Lower lobe of right lung (tissue), 2 donors: ENCODE measurements around the gene NLRX1. TPM values are rescaled to one million over a fixed set of nuclear protein-coding genes. Genes with fewer than 3 reads are reported as not detected.
A peak's percentile ranks its signal among the peaks of the same experiment; 100 is the strongest.
"Not testable (repeated sequence)": the region's sequence is repeated elsewhere in the genome, so short reads cannot be mapped to it uniquely, and the experiment has no call there.

ENCODE experiments used
- ATAC-seq, 2 donors: fragments of 200-7000 bp; cut with Tn5 transposase; one replicate each; pipeline ENCODE4 v1.9.1; 2020 to 2022; ENCODE audit warnings: mild to moderate bottlenecking in 2 of 2, moderate library complexity in 2 of 2
- DNase-seq: peaks from one replicate; pipeline ENCODE4 v3.0.0-alpha.2; 2020
- H3K27ac ChIP-seq: fragments of 200-600 bp; one replicate; pipeline ENCODE4 v1.8.0; 2022
- H3K27me3 ChIP-seq: fragments of 200-600 bp; one replicate; pipeline ENCODE4 v1.8.0; 2022; ENCODE audit warnings: low read depth
- H3K36me3 ChIP-seq: fragments of 200-600 bp; one replicate; pipeline ENCODE4 v1.8.0; 2022; ENCODE audit warnings: mild to moderate bottlenecking
- H3K4me1 ChIP-seq: fragments of 200-600 bp; one replicate; pipeline ENCODE4 v1.8.0; 2022
- H3K4me3 ChIP-seq: fragments of 200-600 bp; one replicate; pipeline ENCODE4 v1.8.0; 2022; ENCODE audit warnings: mild to moderate bottlenecking
- H3K9me3 ChIP-seq: fragments of 200-600 bp; one replicate; pipeline ENCODE4 v1.8.0; 2022
- CTCF ChIP-seq: fragments of 200-600 bp; IDR thresholded peaks from one replicate; pipeline ENCODE4 v1.8.0; 2022; ENCODE audit warnings: antibody characterized with exemption, mild to moderate bottlenecking
- intact Hi-C: fragments of 100-400 bp; cut with DNase I; formaldehyde crosslinking; loops from one replicate; pipeline ENCODE4 v1.11.0; 2022
- total RNA-seq: library from RNA; stranded (reverse); fragmentation: NEBNext Ultra II Directional; extraction: Animal tissue kit (Norgen Biotek cat#: 25700); gene quantifications from one replicate; pipeline ENCODE4 v1.2.1, GENCODE V29; 2021
- donor health status: DM: no; HTN: yes; CAD: no; lungs with severe emphysema.

Gene NLRX1
- total RNA-seq, 1 donor from 2014 or later: 16.5 TPM

DNA sequence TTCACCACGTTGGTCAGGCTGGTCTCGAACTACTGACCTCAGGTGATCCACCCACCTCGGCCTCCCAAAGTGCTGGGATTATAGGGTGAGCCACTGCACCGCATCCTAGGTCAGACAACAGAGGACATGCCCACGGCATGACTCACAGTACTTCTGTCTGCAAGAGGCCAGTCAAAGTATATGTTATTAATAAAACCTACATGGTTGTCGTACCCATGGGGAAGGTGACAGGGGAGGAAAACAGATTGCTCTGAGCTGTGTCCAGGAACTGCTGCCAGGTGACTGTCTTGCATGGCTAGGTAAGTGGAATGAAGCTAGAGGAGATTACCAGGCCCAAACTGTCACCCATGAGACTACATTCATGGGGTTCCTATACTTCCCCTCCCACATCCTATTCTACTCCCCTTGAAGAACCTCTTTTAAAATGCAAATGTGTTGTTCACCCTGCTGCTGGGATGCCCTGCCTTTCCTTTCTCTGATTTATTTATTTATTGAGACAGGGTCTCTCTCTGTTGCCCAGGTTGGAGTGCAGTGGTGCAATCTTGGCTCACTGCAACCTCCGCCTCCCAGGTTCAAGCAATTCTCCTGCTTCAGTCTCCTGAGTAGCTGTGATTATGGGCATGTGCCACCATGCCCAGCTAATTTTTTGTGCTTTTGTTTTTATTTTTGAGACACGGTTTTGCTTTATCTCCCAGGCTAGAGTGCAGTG lies 2.0 kb upstream of the NLRX1 start:
- peak; percentile 6 for DNase-seq
- H3K4me1 ChIP-seq: peaks cover 10% of the 10 kb centered on the region
- intact Hi-C loops: no loop called here
- no peak overlapping the region for H3K27ac ChIP-seq
- H3K9me3 ChIP-seq: no peaks in the 10 kb centered on the region
- no peak for TF ChIP-seq CTCF
- H3K4me3 ChIP-seq: no peak overlapping the region
- H3K36me3 ChIP-seq: no peaks in the 10 kb centered on the region
- H3K27me3 ChIP-seq: no peaks in the 10 kb centered on the region
- no peak for ATAC-seq

- H3K4me3 ChIP-seq, ATAC-seq, intact Hi-C loops, H3K27me3 ChIP-seq, H3K27ac ChIP-seq, H3K9me3 ChIP-seq, H3K36me3 ChIP-seq: not testable (repeated sequence)
- peak; percentile 4 for DNase-seq
- H3K4me1 ChIP-seq: peaks cover 10% of the 10 kb centered on the region
Measured at GRCh38 chr11:119167077-119167458, 1.5 kb upstream of the NLRX1 start.

DNA sequence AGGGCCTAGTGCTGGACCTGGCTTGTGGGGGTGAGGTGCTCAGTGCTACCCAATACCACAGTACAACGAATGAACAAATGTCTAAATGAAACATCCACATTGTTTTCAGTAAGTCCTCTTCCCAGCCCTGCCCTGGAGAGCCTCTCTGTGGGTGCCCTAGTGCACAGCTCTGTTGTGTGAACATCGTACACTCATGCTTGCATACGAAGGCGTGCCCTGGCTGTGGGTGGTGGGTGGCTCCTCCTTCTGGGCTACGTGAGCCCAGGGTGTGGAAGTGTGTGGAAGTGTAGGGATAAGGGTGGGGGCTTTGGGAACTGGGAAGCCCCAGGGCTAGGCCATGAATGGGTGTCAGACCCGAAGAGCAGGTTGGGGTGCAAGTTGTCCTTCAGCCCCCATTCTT lies 592 bp upstream of the NLRX1 start:
- DNase-seq: no peak
- peak in 1 of 2 donors; percentile 15 for ATAC-seq
- no peaks in the 10 kb centered on the region for H3K9me3 ChIP-seq
- peak overlapping the region; percentile 90 for H3K4me3 ChIP-seq
- intact Hi-C loops: no loop called here
- H3K36me3 ChIP-seq: peaks cover 1% of the 10 kb centered on the region
- no peaks in the 10 kb centered on the region for H3K27me3 ChIP-seq
- no peak for TF ChIP-seq CTCF
- peaks cover 10% of the 10 kb centered on the region for H3K4me1 ChIP-seq
- H3K27ac ChIP-seq: no peak overlapping the region

GRCh38 chr11:119169282-119169719 lies 776 bp downstream of the NLRX1 start:
- Histone ChIP-seq H3K27ac (peak overlapping the region; percentile 98), H3K4me1 (peaks cover 10% of the 10 kb centered on the region), H3K4me3 (peak overlapping the region; percentile 90), H3K36me3 (peaks cover 15% of the 10 kb centered on the region), H3K9me3 (no peaks in the 10 kb centered on the region), H3K27me3 (no peaks in the 10 kb centered on the region)
- peak; percentile 60 for DNase-seq
- intact Hi-C loops: no loop called here
- no peak for TF ChIP-seq CTCF
- peak; percentile 77 to 80 for ATAC-seq

GRCh38 chr11:119172513-119172912 lies 4.0 kb downstream of the NLRX1 start:
- no peak for TF ChIP-seq CTCF
- no peak overlapping the region for H3K4me3 ChIP-seq
- H3K27me3 ChIP-seq: no peaks in the 10 kb centered on the region
- no peak for ATAC-seq
- no peaks in the 10 kb centered on the region for H3K9me3 ChIP-seq
- H3K27ac ChIP-seq: no peak overlapping the region
- peaks cover 45% of the 10 kb centered on the region for H3K36me3 ChIP-seq
- peaks cover 10% of the 10 kb centered on the region for H3K4me1 ChIP-seq
- no peak for DNase-seq
- intact Hi-C loops: no loop called here

DNA sequence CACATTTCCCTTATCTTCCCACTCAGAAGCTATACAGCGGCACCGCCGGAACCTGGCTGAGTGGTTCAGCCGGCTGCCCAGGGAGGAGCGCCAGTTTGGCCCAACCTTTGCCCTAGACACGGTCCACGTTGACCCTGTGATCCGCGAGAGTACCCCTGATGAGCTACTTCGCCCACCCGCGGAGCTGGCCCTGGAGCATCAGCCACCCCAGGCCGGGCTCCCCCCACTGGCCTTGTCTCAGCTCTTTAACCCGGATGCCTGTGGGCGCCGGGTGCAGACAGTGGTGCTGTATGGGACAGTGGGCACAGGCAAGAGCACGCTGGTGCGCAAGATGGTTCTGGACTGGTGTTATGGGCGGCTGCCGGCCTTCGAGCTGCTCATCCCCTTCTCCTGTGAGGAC lies 4.9 kb downstream of the NLRX1 start:
- peaks cover 50% of the 10 kb centered on the region for H3K36me3 ChIP-seq
- TF ChIP-seq CTCF: no peak
- no peak overlapping the region for H3K27ac ChIP-seq
- intact Hi-C loops: no loop called here
- no peak overlapping the region for H3K4me3 ChIP-seq
- no peaks in the 10 kb centered on the region for H3K27me3 ChIP-seq
- peaks cover 10% of the 10 kb centered on the region for H3K4me1 ChIP-seq
- DNase-seq: no peak
- no peaks in the 10 kb centered on the region for H3K9me3 ChIP-seq
- no peak for ATAC-seq
